Gastrocnemius medialis (tissue), 4 donors: ENCODE measurements around the gene SERPINB1. TPM values are rescaled to one million over a fixed set of nuclear protein-coding genes. Genes with fewer than 3 reads are reported as not detected.

ENCODE experiments used
- ATAC-seq, 2 donors: fragments of 150-250 bp; one replicate each; pipeline ENCODE4 v1.9.1; 2016
- DNase-seq, 2 donors: peaks; one replicate each; pipeline ENCODE4 v3.0.0-alpha.2; 2019
- H3K27ac ChIP-seq, 4 donors: fragments of 200-600 bp; sonication (generic); 1 replicate in 1 of 4; 2 replicates in 3 of 4; pipeline ENCODE4 v1.5.1; 2016 to 2018; ENCODE audit warnings: mild to moderate bottlenecking in 2 of 4, moderate library complexity in 1 of 4
- H3K27me3 ChIP-seq, 3 donors: fragments of 200-600 bp; sonication (generic) in 2 of 3; 1 replicate in 1 of 3; 2 replicates in 2 of 3; pipeline versions ENCODE4 v1.5.1 to v1.6.0; 2016 to 2019; ENCODE audit warnings: mild to moderate bottlenecking in 1 of 3, moderate library complexity in 1 of 3
- H3K36me3 ChIP-seq, 2 donors: fragments of 200-600 bp; sonication (generic) in 1 of 2; one replicate each; pipeline ENCODE4 v1.5.1; 2017 to 2018
- H3K4me1 ChIP-seq, 2 donors: fragments of 200-600 bp; sonication (generic) in 1 of 2; one replicate each; pipeline ENCODE4 v1.5.1; 2016 to 2017; ENCODE audit warnings: mild to moderate bottlenecking in 2 of 2
- H3K4me3 ChIP-seq, 4 donors: fragments of 200-600 bp; sonication (generic) in 3 of 4; 1 replicate in 1 of 4; 2 replicates in 3 of 4; pipeline ENCODE4 v1.5.1; 2016 to 2019; ENCODE audit warnings: mild to moderate bottlenecking in 2 of 4
- H3K9me3 ChIP-seq, 3 donors: fragments of 200-600 bp; sonication (generic) in 2 of 3; 1 replicate in 1 of 3; 2 replicates in 2 of 3; pipeline ENCODE4 v1.5.1; 2016 to 2019
- POLR2A ChIP-seq, 2 donors: fragments of 450-650 bp; IDR thresholded peaks; one replicate each; pipeline ENCODE4 v1.6.1; 2017; ENCODE audit warnings: antibody characterized with exemption in 2 of 2, mild to moderate bottlenecking in 2 of 2, moderate library complexity in 2 of 2
- in situ Hi-C, 4 donors: fragments of 200-750 bp; cut with MboI; loops; one replicate each; pipeline versions ENCODE4 v1.15.0 to v1.8.0; 2017; ENCODE audit warnings: low sequenced_read_pairs in 4 of 4
- intact Hi-C: fragments of 100-400 bp; cut with DNase I; formaldehyde crosslinking; loops from one replicate; pipeline ENCODE4 v1.15.1; 2023; ENCODE audit warnings: low total_unique reads
- total RNA-seq, 4 donors: library from RNA; depleted of rRNA; stranded (reverse); fragments of >200 nt; gene quantifications; one replicate each; pipeline versions ENCODE4 v1.1.0 to v1.2.3, GENCODE V29; 2016
- TF ChIP-seq, protein P1 (sequence below), 5 experiments: fragments of 450-650 bp in 3 of 5; fragments of 200-600 bp in 2 of 5; sonication (generic) in 2 of 5; IDR thresholded peaks in 4 of 5; conservative IDR thresholded peaks in 1 of 5; 1 replicate in 4 of 5; 2 replicates in 1 of 5; pipeline ENCODE4 v1.5.1; 2016 to 2019; ENCODE audit warnings: antibody characterized with exemption in 5 of 5, mild to moderate bottlenecking in 3 of 5, moderate library complexity in 3 of 5

The SERPINB1 gene
- total RNA-seq, 4 donors from 2014 or later = 14.0 to 29.9 (median 24.9) TPM

DNA sequence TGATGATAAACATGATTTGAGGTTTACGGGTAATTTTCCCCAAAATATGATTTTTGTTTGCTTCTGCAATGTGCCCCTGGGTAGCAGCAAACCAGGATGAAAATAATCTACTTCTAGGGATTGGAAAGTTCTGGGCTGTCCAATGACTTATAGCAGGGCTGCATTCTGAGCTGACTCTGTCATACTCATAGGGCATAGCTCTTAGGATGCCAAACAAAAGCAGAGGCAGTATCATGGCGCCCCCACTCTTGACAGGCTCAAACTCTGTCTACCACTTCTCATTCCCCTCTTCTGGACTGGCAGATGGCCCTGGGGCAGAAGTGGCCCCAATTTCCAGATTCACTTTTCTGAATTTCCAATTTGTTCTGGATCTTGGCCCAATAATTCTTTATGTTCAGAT is 10.3 kb downstream of the SERPINB1 start:
- H3K9me3 ChIP-seq = no peaks in the 10 kb centered on the region
- no peak for DNase-seq
- H3K36me3 ChIP-seq = peaks cover 0 to 42% of the 10 kb centered on the region in 2 donors
- no peaks in the 10 kb centered on the region for H3K27me3 ChIP-seq
- H3K27ac ChIP-seq = no peak overlapping the region
- no peaks in the 10 kb centered on the region for H3K4me1 ChIP-seq
- TF ChIP-seq, protein P1, sequence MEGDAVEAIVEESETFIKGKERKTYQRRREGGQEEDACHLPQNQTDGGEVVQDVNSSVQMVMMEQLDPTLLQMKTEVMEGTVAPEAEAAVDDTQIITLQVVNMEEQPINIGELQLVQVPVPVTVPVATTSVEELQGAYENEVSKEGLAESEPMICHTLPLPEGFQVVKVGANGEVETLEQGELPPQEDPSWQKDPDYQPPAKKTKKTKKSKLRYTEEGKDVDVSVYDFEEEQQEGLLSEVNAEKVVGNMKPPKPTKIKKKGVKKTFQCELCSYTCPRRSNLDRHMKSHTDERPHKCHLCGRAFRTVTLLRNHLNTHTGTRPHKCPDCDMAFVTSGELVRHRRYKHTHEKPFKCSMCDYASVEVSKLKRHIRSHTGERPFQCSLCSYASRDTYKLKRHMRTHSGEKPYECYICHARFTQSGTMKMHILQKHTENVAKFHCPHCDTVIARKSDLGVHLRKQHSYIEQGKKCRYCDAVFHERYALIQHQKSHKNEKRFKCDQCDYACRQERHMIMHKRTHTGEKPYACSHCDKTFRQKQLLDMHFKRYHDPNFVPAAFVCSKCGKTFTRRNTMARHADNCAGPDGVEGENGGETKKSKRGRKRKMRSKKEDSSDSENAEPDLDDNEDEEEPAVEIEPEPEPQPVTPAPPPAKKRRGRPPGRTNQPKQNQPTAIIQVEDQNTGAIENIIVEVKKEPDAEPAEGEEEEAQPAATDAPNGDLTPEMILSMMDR (IDR thresholded peaks at IDR 0.05 in 4 of 5, conservative IDR thresholded peaks at IDR 0.05 in 1 of 5) = no peak
- TF ChIP-seq POLR2A (IDR thresholded peaks at IDR 0.05) = no peak
- H3K4me3 ChIP-seq = no peak overlapping the region
- ATAC-seq = no peak
- intact Hi-C loops = no loop called here
- in situ Hi-C loops = loop anchor here in 2 of 4 donors (25.0 kb wide), 1 partner anchor 231 kb away; the partner anchor contains the start of gene RIPK1 (in 2 of the 2)

DNA sequence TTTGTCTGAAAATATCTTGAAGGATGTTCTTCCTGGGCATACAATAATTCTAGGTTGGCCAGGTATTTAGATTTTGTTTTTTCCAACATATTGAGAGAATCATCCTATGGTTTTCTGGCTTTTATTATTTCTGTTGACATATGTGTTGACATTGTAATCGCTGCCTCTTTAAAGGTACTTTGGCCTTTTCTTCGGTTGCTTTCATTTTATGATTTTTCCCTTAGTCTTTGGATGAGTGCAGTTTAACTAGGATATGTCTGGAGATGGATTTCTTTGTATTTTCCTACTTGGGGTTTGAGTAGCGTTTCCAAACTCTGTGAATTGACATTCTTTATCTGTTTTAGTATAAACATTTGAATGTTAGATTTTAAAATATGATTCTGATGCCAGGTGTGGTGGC is 11.5 kb downstream of the SERPINB1 start:
- Histone ChIP-seq H3K36me3 (peaks cover 0 to 30% of the 10 kb centered on the region in 2 donors), H3K9me3 (no peaks in the 10 kb centered on the region), H3K4me1 (no peaks in the 10 kb centered on the region), H3K27ac (no peak overlapping the region), H3K4me3 (no peak overlapping the region), H3K27me3 (no peaks in the 10 kb centered on the region)
- DNase-seq (no peak), ATAC-seq (no peak)
- intact Hi-C loops (no loop called here), in situ Hi-C loops (loop anchor here in 2 of 4 donors (25.0 kb wide), 1 partner anchor 232 kb away; the partner anchor contains the start of gene RIPK1 (in 2 of the 2))
- TF ChIP-seq, protein P1 (IDR thresholded peaks at IDR 0.05 in 4 of 5, conservative IDR thresholded peaks at IDR 0.05 in 1 of 5) = no peak
- no peak for TF ChIP-seq POLR2A (IDR thresholded peaks at IDR 0.05)

DNA sequence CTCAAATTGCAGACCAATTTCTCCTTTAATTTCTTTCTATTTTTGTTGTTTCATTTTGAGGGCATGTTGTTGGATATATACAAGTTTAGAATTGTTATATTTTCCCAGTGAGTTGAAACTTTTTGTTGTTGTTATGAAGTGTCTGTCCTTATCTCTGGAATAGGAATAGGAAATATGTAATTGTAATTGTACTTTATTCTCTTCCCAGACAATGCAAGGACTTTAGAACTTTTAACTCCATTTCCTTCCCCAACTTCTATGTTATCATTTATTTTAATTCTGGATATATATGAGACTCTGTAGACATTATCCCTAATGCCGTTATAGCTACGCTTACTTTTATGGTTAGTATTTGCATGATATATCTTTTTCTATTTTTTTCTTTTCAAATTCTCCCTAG is 12.4 kb downstream of the SERPINB1 start:
- no peak for TF ChIP-seq POLR2A (IDR thresholded peaks at IDR 0.05)
- TF ChIP-seq, protein P1 (IDR thresholded peaks at IDR 0.05 in 4 of 5, conservative IDR thresholded peaks at IDR 0.05 in 1 of 5) = no peak

DNA sequence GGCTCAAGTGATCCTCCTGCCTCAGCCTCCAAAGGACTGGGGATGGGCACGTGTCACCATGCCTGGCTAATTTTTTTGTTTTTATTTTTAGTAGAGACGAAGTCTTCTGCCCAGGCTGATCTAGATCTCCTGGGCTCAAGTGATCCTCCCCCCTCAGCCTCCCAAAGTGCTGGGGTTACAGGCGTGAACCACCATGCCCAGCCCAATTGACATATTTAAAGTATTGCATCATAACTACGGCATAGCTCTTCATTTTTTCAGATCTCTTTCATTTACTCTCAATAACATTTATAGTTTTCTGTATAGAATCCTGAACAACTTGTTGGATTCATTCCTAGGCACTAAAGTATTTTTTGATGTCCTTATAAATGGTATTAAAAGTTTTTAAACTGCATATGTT is 13.0 kb downstream of the SERPINB1 start:
- intact Hi-C loops = no loop called here
- Histone ChIP-seq H3K4me3 (no peak overlapping the region), H3K9me3 (no peaks in the 10 kb centered on the region), H3K27me3 (no peaks in the 10 kb centered on the region), H3K36me3 (peaks cover 0 to 16% of the 10 kb centered on the region in 2 donors), H3K4me1 (peaks cover under 1% of the 10 kb centered on the region in 2 donors), H3K27ac (no peak overlapping the region)
- DNase-seq = no peak
- TF ChIP-seq, protein P1 (IDR thresholded peaks at IDR 0.05 in 4 of 5, conservative IDR thresholded peaks at IDR 0.05 in 1 of 5) = no peak
- TF ChIP-seq POLR2A (IDR thresholded peaks at IDR 0.05) = no peak
- ATAC-seq = no peak
- in situ Hi-C loops = loop anchor here in 2 of 4 donors (25.0 kb wide), 1 partner anchor 234 kb away; the partner anchor contains the start of gene RIPK1 (in 2 of the 2)

More for the DNA sequence above, 12.4 kb downstream of the SERPINB1 start:
- intact Hi-C loops = no loop called here
- ATAC-seq = no peak
- in situ Hi-C loops = loop anchor here in 2 of 4 donors (25.0 kb wide), 1 partner anchor 233 kb away; the partner anchor contains the start of gene RIPK1 (in 2 of the 2)
- H3K36me3 ChIP-seq = peaks cover 0 to 21% of the 10 kb centered on the region in 2 donors
- H3K27ac ChIP-seq = no peak overlapping the region
- DNase-seq = no peak
- H3K9me3 ChIP-seq = no peaks in the 10 kb centered on the region
- H3K27me3 ChIP-seq = no peaks in the 10 kb centered on the region
- H3K4me3 ChIP-seq = no peak overlapping the region
- no peaks in the 10 kb centered on the region for H3K4me1 ChIP-seq
